Neuron (in vitro differentiated cells): ENCODE results near the gene VTCN1.
"Not testable (repeated sequence)": the region's sequence is repeated elsewhere in the genome, so short reads cannot be mapped to it uniquely, and the experiment has no call there.

Experiments
- H2AFZ ChIP-seq: one replicate; pipeline ENCODE4 v1.6.1; 2013; ENCODE audit warnings: low read depth, mild to moderate bottlenecking, inconsistent platforms, low read length, moderate library complexity
- H3K27me3 ChIP-seq: one replicate; pipeline ENCODE4 v1.6.1; 2013; ENCODE audit warnings: low read length; ENCODE audit not compliant: insufficient read depth
- H3K36me3 ChIP-seq: one replicate; pipeline ENCODE4 v1.6.1; 2013; ENCODE audit warnings: low read length; ENCODE audit not compliant: insufficient read depth
- H3K4me1 ChIP-seq: one replicate; pipeline ENCODE4 v1.6.1; 2013; ENCODE audit warnings: low read length; ENCODE audit not compliant: insufficient read depth
- H3K4me3 ChIP-seq: 2 replicates; pipeline ENCODE4 v1.5.1; 2013; ENCODE audit warnings: mild to moderate bottlenecking, low read length, moderate library complexity
- H3K9me3 ChIP-seq: one replicate; pipeline ENCODE4 v1.6.1; 2013; ENCODE audit warnings: low read length

The VTCN1 gene

GRCh38 chr1:117112047-117112717 is 98.5 kb downstream of the VTCN1 start:
- Histone ChIP-seq H3K36me3 (peaks cover 67% of the 10 kb centered on the region), H3K4me1 (peaks cover 5% of the 10 kb centered on the region), H2AFZ (no peak overlapping the region), H3K9me3 (no peaks in the 10 kb centered on the region), H3K27me3 (no peaks in the 10 kb centered on the region), H3K4me3 (no peak overlapping the region)

GRCh38 chr1:117110774-117111173 is 100.0 kb downstream of the VTCN1 start:
- Histone ChIP-seq H3K36me3 (peaks cover 63% of the 10 kb centered on the region), H3K9me3 (no peaks in the 10 kb centered on the region)

DNA sequence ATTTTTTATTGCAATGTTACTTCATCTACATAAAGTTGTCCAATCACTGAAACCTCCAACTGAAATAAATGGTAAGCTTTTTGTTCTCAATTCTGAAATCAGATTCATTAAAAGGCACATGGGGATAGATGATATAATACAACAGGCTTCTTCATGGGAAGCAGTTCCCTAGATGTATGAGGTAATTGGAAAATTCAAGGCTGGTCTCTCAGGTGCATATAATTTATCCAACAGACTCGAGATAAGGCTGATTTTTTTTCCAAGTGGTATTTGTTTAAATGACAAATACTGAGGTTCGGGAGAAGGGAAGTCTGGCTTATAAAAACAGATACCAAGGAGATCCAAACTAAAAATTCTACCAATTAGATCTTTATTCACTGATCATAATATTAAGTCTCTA is 103.4 kb downstream of the VTCN1 start:
- Histone ChIP-seq H3K9me3 (no peaks in the 10 kb centered on the region), H3K4me3 (no peak overlapping the region), H2AFZ (no peak overlapping the region), H3K4me1 (peaks cover 3% of the 10 kb centered on the region), H3K36me3 (peaks cover 48% of the 10 kb centered on the region), H3K27me3 (no peaks in the 10 kb centered on the region)

More at GRCh38 chr1:117110774-117111173, 100.0 kb downstream of the VTCN1 start:
- Histone ChIP-seq H2AFZ (no peak overlapping the region), H3K4me3 (no peak overlapping the region), H3K27me3 (no peaks in the 10 kb centered on the region), H3K4me1 (peaks cover 5% of the 10 kb centered on the region)

- no peak overlapping the region for H3K4me3 ChIP-seq
- H3K4me1 ChIP-seq, result no peaks in the 10 kb centered on the region
- H2AFZ ChIP-seq, result no peak overlapping the region
- H3K9me3 ChIP-seq, result no peaks in the 10 kb centered on the region
- H3K36me3 ChIP-seq, result peaks cover 50% of the 10 kb centered on the region
- no peaks in the 10 kb centered on the region for H3K27me3 ChIP-seq
These were observed 104.2 kb downstream of the VTCN1 start for GRCh38 chr1:117106478-117106877.

DNA sequence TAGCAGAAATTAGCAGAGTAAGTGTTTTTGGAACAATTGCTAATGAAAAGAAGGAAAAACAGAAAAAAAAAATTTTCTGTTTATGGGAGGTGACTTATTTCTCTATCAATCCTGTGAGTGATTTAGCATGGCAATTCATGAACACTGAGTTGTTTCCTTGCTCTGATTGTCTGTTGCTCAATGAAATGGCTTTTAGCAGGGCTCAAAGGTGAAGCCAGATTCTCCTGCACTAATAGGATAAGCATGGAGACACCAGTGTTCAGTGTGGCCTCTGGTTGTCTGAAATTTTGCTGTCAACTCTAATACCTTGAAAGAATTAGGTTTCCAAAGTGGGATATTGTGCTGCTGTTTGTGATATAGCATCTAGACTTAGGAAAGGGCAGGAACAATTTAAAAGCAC is 105.0 kb downstream of the VTCN1 start:
- Histone ChIP-seq H2AFZ (no peak overlapping the region), H3K36me3 (peaks cover 51% of the 10 kb centered on the region), H3K4me1 (no peaks in the 10 kb centered on the region), H3K27me3 (no peaks in the 10 kb centered on the region), H3K4me3 (no peak overlapping the region), H3K9me3 (no peaks in the 10 kb centered on the region)

DNA sequence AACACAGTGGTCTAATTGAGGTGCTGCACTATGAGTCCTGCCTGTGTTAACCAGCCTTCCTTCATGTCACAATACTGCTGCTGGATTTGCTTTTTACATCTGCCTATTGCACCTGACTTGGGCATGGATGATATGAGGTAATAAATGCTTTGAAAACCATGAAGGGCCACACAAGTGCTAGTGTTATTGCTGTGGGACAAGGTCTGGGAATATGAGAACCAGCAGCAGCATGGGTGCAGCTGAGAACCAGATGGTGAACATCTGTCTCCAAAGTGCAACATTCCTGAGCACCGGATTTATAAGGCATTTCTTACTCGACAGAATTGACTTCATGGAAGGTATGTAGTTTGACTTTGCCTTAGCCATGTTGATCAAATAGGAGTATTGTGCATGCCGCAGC is 105.7 kb downstream of the VTCN1 start:
- Histone ChIP-seq H3K9me3 (no peaks in the 10 kb centered on the region), H3K36me3 (peaks cover 56% of the 10 kb centered on the region), H3K4me3 (no peak overlapping the region), H3K27me3 (no peaks in the 10 kb centered on the region), H2AFZ (no peak overlapping the region), H3K4me1 (no peaks in the 10 kb centered on the region)

DNA sequence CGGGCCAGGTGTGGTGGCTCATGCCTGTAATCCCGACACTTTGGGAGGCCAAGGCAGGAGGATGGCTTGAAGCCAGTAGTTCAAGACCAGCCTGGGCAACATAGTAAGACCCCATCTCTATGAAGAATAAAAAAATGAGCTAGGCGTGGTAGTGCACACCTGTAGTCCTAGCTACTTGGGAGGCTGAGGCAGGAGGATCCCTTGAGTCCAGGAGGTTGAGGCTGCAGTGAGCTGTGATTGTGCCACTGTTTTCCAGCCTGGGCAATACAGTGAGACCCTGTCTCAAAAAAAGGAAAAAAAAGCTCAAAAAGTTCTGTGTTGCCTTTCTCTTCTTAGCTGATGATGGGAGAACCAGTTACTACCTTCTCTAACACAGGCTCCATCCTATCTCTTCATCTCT is 108.9 kb downstream of the VTCN1 start:
- peaks cover 57% of the 10 kb centered on the region for H3K36me3 ChIP-seq
- H3K4me3 ChIP-seq, H3K4me1 ChIP-seq, H3K27me3 ChIP-seq, H2AFZ ChIP-seq, H3K9me3 ChIP-seq: not testable (repeated sequence)

- Histone ChIP-seq H3K4me3 (no peak overlapping the region), H3K27me3 (no peaks in the 10 kb centered on the region), H2AFZ (no peak overlapping the region), H3K9me3 (no peaks in the 10 kb centered on the region), H3K4me1 (peaks cover 12% of the 10 kb centered on the region), H3K36me3 (peaks cover 53% of the 10 kb centered on the region)
These were observed 109.4 kb downstream of the VTCN1 start for GRCh38 chr1:117101334-117101733.

DNA sequence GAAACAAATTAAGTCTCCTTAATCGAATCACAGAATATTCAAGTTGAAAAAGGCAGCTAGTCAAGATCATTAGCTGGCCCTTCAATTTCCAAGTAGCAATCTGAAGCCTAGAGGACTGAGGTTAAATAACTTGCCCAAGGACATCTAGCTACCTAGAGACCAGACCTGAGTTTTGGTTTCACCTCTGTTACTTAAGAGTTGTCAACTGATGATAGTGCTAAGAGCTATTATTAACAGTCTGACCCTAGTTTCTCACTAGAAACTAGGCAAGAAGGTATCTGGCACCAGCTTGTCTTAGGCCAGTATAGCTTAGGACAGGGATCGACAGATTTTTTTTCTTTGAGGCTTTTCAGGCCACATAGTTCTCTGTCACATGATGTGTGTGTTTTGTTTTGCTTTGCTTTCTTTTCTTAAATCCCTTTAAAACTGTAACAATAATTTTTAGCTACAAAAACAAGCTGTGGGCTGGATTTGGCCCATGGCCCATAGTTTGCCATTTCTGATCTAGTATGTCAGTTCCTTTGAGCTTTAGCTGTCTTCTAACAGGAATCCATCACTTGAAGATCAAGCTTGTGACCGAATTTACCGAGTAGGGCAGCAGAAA is 112.3 kb downstream of the VTCN1 start:
- peaks cover 56% of the 10 kb centered on the region for H3K36me3 ChIP-seq

DNA sequence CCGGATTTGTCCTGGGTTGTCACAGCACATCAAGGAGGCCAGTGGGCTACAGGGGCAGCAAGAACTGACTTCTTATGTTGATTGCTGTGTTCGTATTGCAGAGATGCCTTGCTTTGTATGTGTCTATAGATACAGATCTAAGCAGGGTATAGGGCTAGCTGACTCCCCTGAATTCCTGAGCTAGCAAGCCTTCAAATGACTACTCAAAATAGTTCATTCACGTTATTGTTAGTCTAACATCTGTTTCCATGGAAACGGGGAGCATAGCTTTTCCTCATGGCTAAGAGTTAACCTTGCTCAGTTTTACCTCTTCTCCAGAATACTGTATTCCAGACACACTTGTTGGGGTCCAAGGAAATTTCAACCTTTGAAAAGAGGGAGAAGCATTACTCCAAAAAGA is 113.3 kb downstream of the VTCN1 start:
- H3K36me3 ChIP-seq, result peaks cover 54% of the 10 kb centered on the region
- H3K9me3 ChIP-seq, result no peaks in the 10 kb centered on the region
- no peak overlapping the region for H2AFZ ChIP-seq
- no peaks in the 10 kb centered on the region for H3K27me3 ChIP-seq
- H3K4me3 ChIP-seq, result no peak overlapping the region
- peaks cover 32% of the 10 kb centered on the region for H3K4me1 ChIP-seq

More for the DNA sequence above, 112.3 kb downstream of the VTCN1 start:
- Histone ChIP-seq H3K4me3 (no peak overlapping the region), H2AFZ (no peak overlapping the region), H3K27me3 (no peaks in the 10 kb centered on the region), H3K9me3 (no peaks in the 10 kb centered on the region), H3K4me1 (peaks cover 22% of the 10 kb centered on the region)

GRCh38 chr1:117096951-117097408 is 113.7 kb downstream of the VTCN1 start:
- Histone ChIP-seq H3K36me3 (peaks cover 51% of the 10 kb centered on the region), H2AFZ (no peak overlapping the region), H3K4me1 (peaks cover 34% of the 10 kb centered on the region), H3K4me3 (no peak overlapping the region), H3K27me3 (no peaks in the 10 kb centered on the region), H3K9me3 (no peaks in the 10 kb centered on the region)

- H3K27me3 ChIP-seq, result no peaks in the 10 kb centered on the region
- no peak overlapping the region for H3K4me3 ChIP-seq
- H3K36me3 ChIP-seq, result peaks cover 46% of the 10 kb centered on the region
- peaks cover 36% of the 10 kb centered on the region for H3K4me1 ChIP-seq
- H3K9me3 ChIP-seq, result no peaks in the 10 kb centered on the region
- no peak overlapping the region for H2AFZ ChIP-seq
These were observed 115.7 kb downstream of the VTCN1 start for GRCh38 chr1:117094841-117095604.

GRCh38 chr1:117093870-117094621 is 116.7 kb downstream of the VTCN1 start:
- no peak overlapping the region for H2AFZ ChIP-seq
- no peak overlapping the region for H3K4me3 ChIP-seq
- peaks cover 46% of the 10 kb centered on the region for H3K36me3 ChIP-seq
- no peaks in the 10 kb centered on the region for H3K27me3 ChIP-seq
- peaks cover 39% of the 10 kb centered on the region for H3K4me1 ChIP-seq
- no peaks in the 10 kb centered on the region for H3K9me3 ChIP-seq
